Osteoblast (primary cell): Measurements from ENCODE around the gene EXOC3L1. TPM values are rescaled to one million over a fixed set of nuclear protein-coding genes. Genes with fewer than 3 reads are reported as not detected.

Experiments
- DNase-seq: peaks from one replicate; pipeline ENCODE4 v3.0.0; 2011; ENCODE audit warnings: low spot score, mixed read lengths; ENCODE audit not compliant: insufficient read length; ENCODE audit errors: missing footprints
- H2AFZ ChIP-seq: 2 replicates; pipeline ENCODE4 v1.6.0; 2011; ENCODE audit warnings: mild to moderate bottlenecking, low read length
- H3K27ac ChIP-seq: 2 replicates; pipeline ENCODE4 v1.5.1; 2011; ENCODE audit warnings: mild to moderate bottlenecking, low read depth, low read length, moderate library complexity
- H3K27me3 ChIP-seq: 2 replicates; pipeline ENCODE4 v1.6.0; 2012; ENCODE audit warnings: mild to moderate bottlenecking, control low read depth, inconsistent platforms, low read length, moderate library complexity; ENCODE audit not compliant: insufficient read depth
- H3K36me3 ChIP-seq: 2 replicates; pipeline ENCODE4 v1.5.1; 2011; ENCODE audit warnings: mild to moderate bottlenecking, low read length, control low read depth, moderate library complexity; ENCODE audit not compliant: insufficient read depth
- H3K4me1 ChIP-seq: 2 replicates; pipeline ENCODE4 v1.5.1; 2011; ENCODE audit warnings: mild to moderate bottlenecking, low read length, control low read depth, moderate library complexity; ENCODE audit not compliant: insufficient read depth
- H3K4me2 ChIP-seq: 2 replicates; pipeline ENCODE4 v1.6.0; 2011; ENCODE audit warnings: mild to moderate bottlenecking, low read length; ENCODE audit not compliant: insufficient read depth
- H3K4me3 ChIP-seq: fragments of 200-600 bp; sonication (generic); 3 replicates; pipeline ENCODE4 v1.5.1; 2012; ENCODE audit warnings: mild to moderate bottlenecking, low read length, inconsistent platforms; ENCODE audit not compliant: insufficient read depth
- H3K79me2 ChIP-seq: 2 replicates; pipeline ENCODE4 v1.6.0; 2012; ENCODE audit warnings: mild to moderate bottlenecking, low read length, control low read depth, inconsistent platforms; ENCODE audit not compliant: insufficient read depth
- H3K9me3 ChIP-seq: 2 replicates; pipeline ENCODE4 v1.5.1; 2011; ENCODE audit warnings: low read depth, low read length, control low read depth
- H4K20me1 ChIP-seq: 2 replicates; pipeline ENCODE4 v1.6.0; 2012; ENCODE audit warnings: mild to moderate bottlenecking, low read length, control low read depth; ENCODE audit not compliant: insufficient read depth
- total RNA-seq: library from RNA; depleted of rRNA; stranded (reverse); fragments of >200 nt; gene quantifications from 2 replicates; pipeline ENCODE4 v1.2.3, GENCODE V29; 2012
- TF ChIP-seq, protein P1 (sequence below): IDR thresholded peaks from 2 replicates; pipeline ENCODE4 v1.5.1; 2011; ENCODE audit warnings: mild to moderate bottlenecking, low read depth, low read length, moderate library complexity; ENCODE audit errors: extremely low read depth

The EXOC3L1 gene
- total RNA-seq, 1 donor = not detected

DNA sequence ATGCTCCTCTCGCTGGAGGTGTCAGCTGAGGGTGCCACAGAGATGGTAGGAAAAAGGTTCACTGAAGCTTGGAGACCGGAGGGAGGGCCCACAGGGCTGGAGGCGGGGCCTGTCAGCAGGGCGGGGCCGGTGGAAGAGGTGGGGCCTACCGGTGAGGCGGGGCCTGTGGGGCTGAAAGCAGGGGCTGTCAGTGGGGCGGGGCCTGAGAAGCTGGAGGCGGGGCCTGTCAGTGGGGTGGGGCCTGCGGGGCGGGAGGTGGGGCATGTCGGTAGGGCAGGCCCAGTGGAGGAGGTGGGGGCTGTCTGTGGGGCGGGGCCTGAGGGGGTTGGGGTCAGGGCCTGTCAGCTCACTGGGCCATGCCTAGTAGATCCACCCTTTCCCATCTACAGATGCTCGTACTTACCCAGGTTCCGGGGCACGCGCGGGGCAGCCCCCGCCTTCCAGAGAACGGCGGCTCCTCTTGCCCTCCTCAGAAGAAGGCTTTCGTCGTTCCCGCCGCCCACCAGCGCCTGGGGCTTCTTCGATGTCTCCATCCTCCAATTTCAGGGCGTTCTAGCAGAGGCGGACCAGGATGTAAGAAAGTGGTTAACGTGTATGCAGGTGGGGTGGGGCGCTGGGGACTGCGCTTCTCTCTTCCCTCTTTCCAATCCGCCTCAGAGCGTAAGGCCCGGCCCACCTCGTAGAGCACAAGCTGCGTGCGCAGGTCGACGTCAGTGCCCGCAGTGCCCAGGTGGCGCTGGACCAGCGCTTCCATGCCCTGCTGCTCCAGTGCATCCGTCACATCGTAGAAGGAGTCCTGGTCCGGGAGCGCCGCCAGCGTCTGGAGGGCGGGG, 46.8 kb upstream of the EXOC3L1 start:
- H4K20me1 ChIP-seq = peaks cover 10% of the 10 kb centered on the region
- peaks cover 23% of the 10 kb centered on the region for H3K4me1 ChIP-seq
- H3K4me2 ChIP-seq = no peak overlapping the region
- DNase-seq = peak; percentile 94
- TF ChIP-seq, protein P1, sequence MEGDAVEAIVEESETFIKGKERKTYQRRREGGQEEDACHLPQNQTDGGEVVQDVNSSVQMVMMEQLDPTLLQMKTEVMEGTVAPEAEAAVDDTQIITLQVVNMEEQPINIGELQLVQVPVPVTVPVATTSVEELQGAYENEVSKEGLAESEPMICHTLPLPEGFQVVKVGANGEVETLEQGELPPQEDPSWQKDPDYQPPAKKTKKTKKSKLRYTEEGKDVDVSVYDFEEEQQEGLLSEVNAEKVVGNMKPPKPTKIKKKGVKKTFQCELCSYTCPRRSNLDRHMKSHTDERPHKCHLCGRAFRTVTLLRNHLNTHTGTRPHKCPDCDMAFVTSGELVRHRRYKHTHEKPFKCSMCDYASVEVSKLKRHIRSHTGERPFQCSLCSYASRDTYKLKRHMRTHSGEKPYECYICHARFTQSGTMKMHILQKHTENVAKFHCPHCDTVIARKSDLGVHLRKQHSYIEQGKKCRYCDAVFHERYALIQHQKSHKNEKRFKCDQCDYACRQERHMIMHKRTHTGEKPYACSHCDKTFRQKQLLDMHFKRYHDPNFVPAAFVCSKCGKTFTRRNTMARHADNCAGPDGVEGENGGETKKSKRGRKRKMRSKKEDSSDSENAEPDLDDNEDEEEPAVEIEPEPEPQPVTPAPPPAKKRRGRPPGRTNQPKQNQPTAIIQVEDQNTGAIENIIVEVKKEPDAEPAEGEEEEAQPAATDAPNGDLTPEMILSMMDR = no peak
- no peak overlapping the region for H3K27ac ChIP-seq
- H3K9me3 ChIP-seq = no peaks in the 10 kb centered on the region
- H3K36me3 ChIP-seq = peaks cover 68% of the 10 kb centered on the region
- no peaks in the 10 kb centered on the region for H3K27me3 ChIP-seq
- H2AFZ ChIP-seq = no peak overlapping the region
- H3K4me3 ChIP-seq = no peak overlapping the region
- H3K79me2 ChIP-seq = peaks cover 39% of the 10 kb centered on the region

DNA sequence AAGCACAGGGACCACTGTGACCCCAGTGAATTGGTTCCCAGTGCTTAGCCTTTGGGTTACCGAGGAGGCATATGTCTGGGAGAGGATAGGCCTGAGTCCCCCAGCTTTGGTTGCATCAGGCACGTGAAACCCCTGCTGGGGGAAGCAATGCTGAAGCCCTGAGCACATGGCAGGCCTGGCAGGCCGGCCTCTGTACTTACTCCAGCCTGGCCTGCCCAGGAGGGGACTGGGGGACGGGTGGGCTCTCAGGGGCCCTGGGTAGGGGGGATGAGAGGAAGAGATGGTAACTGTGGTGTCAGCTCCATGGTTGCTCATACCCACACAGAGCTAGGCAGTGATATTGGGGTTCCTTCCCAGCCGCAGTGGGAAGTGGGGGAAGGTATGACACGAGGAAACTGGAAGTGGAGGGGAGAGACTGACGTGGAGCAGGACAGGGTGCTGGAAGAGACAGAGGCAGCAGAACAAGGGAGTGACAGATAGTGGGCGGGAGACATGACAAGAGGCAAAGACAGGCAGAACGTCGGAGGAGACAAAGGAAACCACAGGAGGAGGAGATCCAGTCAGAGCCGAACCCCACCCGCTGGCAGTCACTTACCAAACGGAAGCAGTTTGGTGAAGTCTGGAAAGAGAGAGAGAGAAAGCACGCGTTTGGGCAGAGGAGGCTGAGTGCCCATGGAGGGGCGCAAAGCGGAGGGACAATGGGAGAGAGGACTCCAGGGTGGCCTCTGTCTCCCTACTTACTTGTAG, 46.1 kb upstream of the EXOC3L1 start:
- H3K4me1 ChIP-seq = peaks cover 15% of the 10 kb centered on the region
- no peaks in the 10 kb centered on the region for H3K9me3 ChIP-seq
- no peak overlapping the region for H2AFZ ChIP-seq
- peaks cover 40% of the 10 kb centered on the region for H3K79me2 ChIP-seq
- H3K27me3 ChIP-seq = no peaks in the 10 kb centered on the region
- DNase-seq = peak; percentile 27
- no peak overlapping the region for H3K4me3 ChIP-seq
- no peak overlapping the region for H3K4me2 ChIP-seq
- TF ChIP-seq, protein P1 = no peak
- H4K20me1 ChIP-seq = peaks cover 10% of the 10 kb centered on the region
- no peak overlapping the region for H3K27ac ChIP-seq
- H3K36me3 ChIP-seq = peaks cover 76% of the 10 kb centered on the region

DNA sequence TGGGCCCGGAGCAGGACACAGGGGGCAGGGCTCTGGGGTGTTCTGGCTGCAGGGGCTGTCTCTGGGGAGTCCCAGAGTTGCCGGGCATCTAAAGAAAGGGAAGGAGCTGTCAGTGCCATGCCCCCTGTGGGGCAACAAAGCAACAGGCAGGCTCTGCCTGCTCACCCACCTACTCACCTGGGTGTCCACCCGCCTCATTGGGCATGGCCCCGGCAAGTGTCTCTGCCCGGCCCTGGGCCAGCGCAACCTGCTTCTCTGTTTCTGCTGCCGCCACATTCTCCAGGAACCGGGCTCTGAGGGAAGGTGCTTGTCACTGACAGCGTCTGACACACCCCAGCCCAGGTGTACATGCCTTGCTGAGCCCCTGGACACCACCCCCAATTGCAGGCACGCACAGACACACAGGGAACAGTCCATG, 44.3 kb upstream of the EXOC3L1 start:
- Histone ChIP-seq H4K20me1 (peaks cover 8% of the 10 kb centered on the region), H3K79me2 (peaks cover 41% of the 10 kb centered on the region), H3K27me3 (no peaks in the 10 kb centered on the region), H2AFZ (no peak overlapping the region), H3K9me3 (no peaks in the 10 kb centered on the region), H3K4me3 (no peak overlapping the region), H3K4me1 (peaks cover 5% of the 10 kb centered on the region), H3K4me2 (no peak overlapping the region), H3K27ac (no peak overlapping the region), H3K36me3 (peaks cover 85% of the 10 kb centered on the region)
- DNase-seq = no peak
- TF ChIP-seq, protein P1 = no peak

DNA sequence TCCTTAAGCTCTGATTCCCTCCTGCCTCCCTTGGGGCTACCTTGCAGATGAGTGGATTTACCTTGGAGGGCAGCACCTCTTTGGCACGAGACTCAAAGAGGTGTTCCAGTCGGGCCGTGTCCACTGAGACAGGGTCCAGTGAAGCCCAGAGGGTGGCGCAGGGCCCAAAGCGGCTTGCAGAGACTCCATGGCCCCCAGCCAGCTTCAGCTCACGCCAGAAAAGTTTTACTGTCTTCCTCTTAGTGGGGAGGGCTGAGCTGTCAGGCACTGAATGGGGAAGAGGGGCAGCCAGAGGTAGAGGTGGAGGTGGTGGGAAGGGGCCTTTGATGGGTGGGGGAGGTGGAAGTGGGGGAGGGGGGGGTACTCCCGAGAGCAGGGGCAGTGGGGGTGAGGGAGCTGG, 43.7 kb upstream of the EXOC3L1 start:
- Histone ChIP-seq H3K9me3 (no peaks in the 10 kb centered on the region), H2AFZ (no peak overlapping the region), H3K36me3 (peaks cover 85% of the 10 kb centered on the region), H3K27ac (no peak overlapping the region), H3K4me1 (peaks cover 5% of the 10 kb centered on the region), H4K20me1 (peaks cover 13% of the 10 kb centered on the region), H3K4me2 (no peak overlapping the region), H3K79me2 (peaks cover 41% of the 10 kb centered on the region), H3K4me3 (no peak overlapping the region), H3K27me3 (no peaks in the 10 kb centered on the region)
- TF ChIP-seq, protein P1 = no peak
- DNase-seq = peak; percentile 26
